GM12878 (cell line): ENCODE measurements around the gene FAM118B. TPM values are rescaled to one million over a fixed set of nuclear protein-coding genes. Genes with fewer than 3 reads are reported as not detected.
A peak's percentile ranks its signal among the peaks of the same experiment; 100 is the strongest.

Experiments used
- ATAC-seq: fragments of 200-7000 bp; cut with Tn5 transposase; 3 replicates; pipeline ENCODE4 v1.9.1; 2020; ENCODE audit warnings: mild to moderate bottlenecking, moderate library complexity
- BruUV-seq: library from RNA; stranded (reverse); fragments of 400-500 nt; replicated peaks from 2 replicates; lab custom pipeline; 2021; lab: Mats Ljungman, UMichigan
- CTCF ChIA-PET: fragments of 300-600 bp; sonication (Branson Sonifier 250); formaldehyde crosslinking; extraction: SDS; loops from one replicate; lab custom pipeline; 2021; ENCODE audit warnings: inconsistent platforms; lab: Yijun Ruan, JAX
- POLR2A ChIA-PET: fragments of 350-600 bp; formaldehyde crosslinking; extraction: SDS; loops from one replicate; lab custom pipeline; 2021; ENCODE audit warnings: inconsistent platforms; lab: Charles Lee
- RAD21 ChIA-PET: fragments of 300-600 bp; sonication (Branson Sonifier 250); formaldehyde crosslinking; loops from one replicate; lab custom pipeline; 2023; ENCODE audit warnings: antibody characterized with exemption; ENCODE audit not compliant: unreplicated experiment; lab: Charles Lee
- SMC1A ChIA-PET: fragments of 300-600 bp; sonication (Branson Sonifier 250); formaldehyde crosslinking; loops from one replicate; lab custom pipeline; 2023; ENCODE audit not compliant: unreplicated experiment, uncharacterized antibody; lab: Charles Lee
- DNase-seq: peaks from one replicate; pipeline ENCODE4 v3.0.0-alpha.2; 2011; ENCODE audit warnings: low read depth, low spot score
- FAIRE-seq: peaks from 3 replicates; lab custom pipeline; 2011; peaks lifted over from hg19 to GRCh38; lab: Jason Lieb, UNC
- H2AFZ ChIP-seq: 2 replicates; pipeline ENCODE4 v1.6.0; 2011; ENCODE audit warnings: low read depth, low read length, control low read depth; ENCODE audit not compliant: control insufficient read depth
- H3K27ac ChIP-seq: 2 replicates; pipeline ENCODE4 v1.5.1; 2011; ENCODE audit warnings: control low read depth; ENCODE audit not compliant: control insufficient read depth, insufficient read depth
- H3K27me3 ChIP-seq, 2 experiments: replicated peaks in 1 of 2; 2 replicates each; pipeline versions ENCODE4 v1.6.0 to v1.6.1; 2011; ENCODE audit warnings: low read length in 1 of 2; ENCODE audit not compliant: control insufficient read depth in 2 of 2, insufficient read depth in 2 of 2
- H3K36me3 ChIP-seq, 2 experiments: 2 replicates each; pipeline ENCODE4 v1.5.1; 2011; ENCODE audit warnings: low read length in 1 of 2; ENCODE audit not compliant: control insufficient read depth in 2 of 2, insufficient read depth in 2 of 2
- H3K4me1 ChIP-seq: 2 replicates; pipeline ENCODE4 v1.6.1; 2011; ENCODE audit warnings: mild to moderate bottlenecking, low read length, moderate library complexity, mixed read lengths; ENCODE audit not compliant: control insufficient read depth, insufficient read depth
- H3K4me2 ChIP-seq: 2 replicates; pipeline ENCODE4 v1.6.0; 2011; ENCODE audit warnings: control low read depth; ENCODE audit not compliant: control insufficient read depth, insufficient read depth
- H3K4me3 ChIP-seq: fragments of 200-600 bp; sonication (generic); 2 replicates; pipeline ENCODE4 v1.5.1; 2016
- H3K79me2 ChIP-seq: 2 replicates; pipeline ENCODE4 v1.6.0; 2011; ENCODE audit warnings: low read length; ENCODE audit not compliant: control insufficient read depth, insufficient read depth
- H3K9ac ChIP-seq: 2 replicates; pipeline ENCODE4 v1.8.0; 2011; ENCODE audit warnings: low read length, control low read depth, mixed read lengths; ENCODE audit not compliant: control insufficient read depth, insufficient read depth
- H3K9me3 ChIP-seq: replicated peaks from 3 replicates; pipeline ENCODE4 v1.5.1; 2011; ENCODE audit warnings: mild to moderate bottlenecking, low read length; ENCODE audit not compliant: control insufficient read depth, insufficient read depth
- H4K20me1 ChIP-seq: 2 replicates; pipeline ENCODE4 v1.6.0; 2011; ENCODE audit not compliant: control insufficient read depth, insufficient read depth
- CHD1 ChIP-seq: IDR thresholded peaks from 2 replicates; pipeline ENCODE4 v1.6.1; 2012; ENCODE audit warnings: low read depth, low read length, improper control_type of control experiment
- GABPA ChIP-seq: IDR thresholded peaks from 2 replicates; pipeline ENCODE4 v1.6.1; 2014; ENCODE audit warnings: antibody characterized with exemption, low read depth, mild to moderate bottlenecking, inconsistent platforms
- HSF1 ChIP-seq: fragments of 150-350 bp; IDR thresholded peaks from 2 replicates; pipeline ENCODE4 v1.6.1; 2014; ENCODE audit warnings: mild to moderate bottlenecking, low read depth, low read length
- KAT2A ChIP-seq: conservative IDR thresholded peaks from 2 replicates; pipeline ENCODE4 v1.6.1; 2011; ENCODE audit warnings: low read depth, low read length; ENCODE audit not compliant: control insufficient read depth
- NFXL1 ChIP-seq: fragments of 450-650 bp; IDR thresholded peaks from 2 replicates; pipeline ENCODE4 v1.6.1; 2017; ENCODE audit warnings: antibody characterized with exemption, mild to moderate bottlenecking, borderline replicate concordance
- POLR2A ChIP-seq: IDR thresholded peaks from 2 replicates; pipeline ENCODE4 v1.6.1; 2011; ENCODE audit warnings: low read depth, mild to moderate bottlenecking, low read length
- RUNX3 ChIP-seq: IDR thresholded peaks from 2 replicates; pipeline ENCODE4 v1.6.1; 2012; ENCODE audit warnings: low read length, inconsistent platforms
- SIN3A ChIP-seq: IDR thresholded peaks from 2 replicates; pipeline ENCODE4 v1.6.1; 2012; ENCODE audit warnings: low read depth, low read length, improper control_type of control experiment
- SP1 ChIP-seq: IDR thresholded peaks from one replicate; pipeline ENCODE4 v1.6.1; 2011; ENCODE audit warnings: low read depth, low read length
- WGBS: methylation state at CpG from one replicate; pipeline ENCODE4 v1.1.6; 2016; ENCODE audit warnings: low lambda C conversion rate; ENCODE audit not compliant: insufficient replicate concordance, insufficient coverage; ENCODE audit errors: missing lambda C conversion rate; 5-methylcytosine and 5-hydroxymethylcytosine counted together
- in situ Hi-C: fragments of 300-500 bp; cut with MboI; formaldehyde crosslinking; loops from 9 replicates; pipeline ENCODE4 v1.14.3; 2018; ENCODE audit warnings: mixed read lengths
- intact Hi-C: fragments of 100-400 bp; cut with micrococcal nuclease; formaldehyde crosslinking; loops from one replicate; pipeline ENCODE4 v1.14.2; 2022; ENCODE audit not compliant: unreplicated experiment
- polyA plus RNA-seq, 11 experiments: library from polyadenylated mRNA; depleted of rRNA in 4 of 11; unstranded in 6 of 11; stranded (reverse) in 5 of 11; fragments of >200 nt; fragmentation: Nextera tagmentation in 4 of 11; fragmentation: Illumina TruSeq in 1 of 11; extraction: Ambion mirVana in 4 of 11; extraction: Trizol in 1 of 11; gene quantifications; 1 replicate in 1 of 11; 2 replicates in 10 of 11; pipeline versions ENCODE4 v1.2.1 to v1.2.3, GENCODE V29; 2011 to 2016; ENCODE audit warnings: inconsistent platforms in 2 of 11, missing spikeins in 2 of 11, low read depth in 1 of 11
- total RNA-seq, 4 experiments: library from RNA; depleted of rRNA in 3 of 4; stranded (reverse); fragments of >200 nt in 3 of 4; fragmentation: Illumina TruSeq in 1 of 4; extraction: Trizol in 1 of 4; gene quantifications; 2 replicates each; pipeline versions ENCODE4 v1.2.1 to v1.2.3, GENCODE V29; 2013 to 2021
- TF ChIP-seq, protein P1 (sequence below): IDR thresholded peaks from 2 replicates; pipeline ENCODE4 v1.6.1; 2011; ENCODE audit warnings: low read depth, low read length, improper control_type of control experiment, borderline replicate concordance
- TF ChIP-seq, protein P2 (sequence below): fragments of 450-650 bp; formaldehyde crosslinking; IDR thresholded peaks from 2 replicates; pipeline ENCODE4 v1.4.0; 2020; ENCODE audit warnings: mild to moderate bottlenecking, moderate library complexity

FAM118B gene
- total and polyA plus RNA-seq, 10 of the 15 experiments (the other 5 are each of a cell fraction or from before 2014, with no cell fraction given) = 12.8 to 29.7 (median 16.5) TPM

DNA sequence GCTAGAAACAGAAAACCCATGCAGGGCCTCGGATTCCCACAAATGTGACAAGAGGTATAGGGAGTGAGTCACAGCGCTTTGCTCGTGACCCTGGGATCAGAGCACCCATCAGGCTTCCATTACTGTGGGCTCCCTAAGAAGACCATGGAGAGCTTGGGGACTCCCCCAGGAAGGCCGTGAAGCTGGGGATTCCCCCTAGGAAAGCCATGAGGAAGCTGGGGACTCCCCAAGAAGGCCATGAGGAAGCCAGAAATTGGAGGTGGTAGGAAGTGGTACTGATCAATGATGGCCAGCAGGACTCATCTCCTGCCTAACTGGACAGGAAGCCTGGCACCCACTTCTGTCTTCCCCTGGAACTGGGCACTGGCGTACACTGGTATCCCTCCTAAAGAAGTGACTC, 82.1 kb downstream of the FAM118B start:
- Histone ChIP-seq H3K27ac (no peak overlapping the region; the same call in 1 of the 2 replicates), H4K20me1 (no peaks in the 10 kb centered on the region), H3K27me3 (no peaks in the 10 kb centered on the region), H3K9ac (no peak overlapping the region), H2AFZ (no peak overlapping the region), H3K36me3 (peaks cover 8 to 12% of the 10 kb centered on the region in 2 experiments; a peak in 3 of 4 replicates), H3K79me2 (no peaks in the 10 kb centered on the region), H3K9me3 (no peaks in the 10 kb centered on the region), H3K4me1 (peaks cover 8% of the 10 kb centered on the region), H3K4me2 (no peak overlapping the region), H3K4me3 (no peak overlapping the region)
- peak; percentile 52 for ATAC-seq
- TF ChIP-seq, protein P1, sequence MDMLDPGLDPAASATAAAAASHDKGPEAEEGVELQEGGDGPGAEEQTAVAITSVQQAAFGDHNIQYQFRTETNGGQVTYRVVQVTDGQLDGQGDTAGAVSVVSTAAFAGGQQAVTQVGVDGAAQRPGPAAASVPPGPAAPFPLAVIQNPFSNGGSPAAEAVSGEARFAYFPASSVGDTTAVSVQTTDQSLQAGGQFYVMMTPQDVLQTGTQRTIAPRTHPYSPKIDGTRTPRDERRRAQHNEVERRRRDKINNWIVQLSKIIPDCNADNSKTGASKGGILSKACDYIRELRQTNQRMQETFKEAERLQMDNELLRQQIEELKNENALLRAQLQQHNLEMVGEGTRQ = no peak
- 0 out of 2 replicates have a peak, but pooled peaks have one; percentile 7 for TF ChIP-seq RUNX3
- WGBS = 46% methylated on average over 5 of the region's 5 CpGs
- in situ Hi-C loops (no loop called here), intact Hi-C loops (no loop called here)
- POLR2A ChIA-PET = interaction anchor here (1.2 kb wide), 1 partner anchor 10 kb away, joined by 3 read pairs; the partner anchor contains the start of gene DCPS
- BruUV-seq = TSS peak; percentile 35
- CTCF ChIA-PET = interaction anchor here (0.7 to 1.5 kb wide), 4 partner anchors 17 to 187 kb away, joined by 3 to 4 read pairs (median 3); no protein-coding TSS in a partner anchor
- no peak for DNase-seq
- RAD21 ChIA-PET = interaction anchor here (1.2 kb wide), 1 partner anchor 10 kb away, joined by 4 read pairs; the partner anchor contains the start of gene DCPS
- SMC1A ChIA-PET = interaction anchor here (1.1 to 1.2 kb wide), 2 partner anchors 8 to 25 kb away, joined by 3 to 4 read pairs; no protein-coding TSS in a partner anchor
- no peak for FAIRE-seq

DNA sequence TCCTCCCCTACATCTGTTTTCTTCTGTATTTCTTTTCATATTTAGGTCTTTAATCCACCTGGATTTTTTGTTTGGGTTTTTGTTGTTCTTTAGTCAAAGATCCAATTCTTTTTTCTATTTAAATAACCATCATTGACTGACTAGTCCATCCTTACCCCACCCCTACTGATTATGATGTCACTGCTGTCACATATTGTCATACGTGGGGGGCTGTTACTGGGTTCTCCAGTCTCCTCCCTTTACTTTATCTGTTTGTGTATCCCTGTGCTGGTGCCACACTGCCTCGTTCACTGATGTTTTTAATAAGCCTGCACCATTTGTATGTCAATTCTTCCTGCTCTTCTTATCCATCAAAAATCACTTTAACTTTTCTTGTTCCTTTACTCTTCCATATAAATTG, 85.4 kb downstream of the FAM118B start:
- Histone ChIP-seq H3K27me3 (no peaks in the 10 kb centered on the region), H3K36me3 (peaks cover 1 to 2% of the 10 kb centered on the region in 2 experiments; a peak in 2 of 4 replicates), H3K9ac (no peak overlapping the region), H3K4me2 (no peak overlapping the region), H3K4me3 (no peak overlapping the region), H3K9me3 (no peaks in the 10 kb centered on the region), H3K4me1 (peaks cover 8% of the 10 kb centered on the region), H3K27ac (no peak overlapping the region), H2AFZ (no peak overlapping the region), H3K79me2 (no peaks in the 10 kb centered on the region), H4K20me1 (no peaks in the 10 kb centered on the region)
- ChIA-PET SMC1A (no interaction called here), POLR2A (no interaction called here), CTCF (interaction anchor here (1.2 kb wide), 1 partner anchor 369 kb away, joined by 3 read pairs; no protein-coding TSS in a partner anchor), RAD21 (no interaction called here)
- 90% methylated on average over 2 of the region's 2 CpGs for WGBS
- no TSS peak for BruUV-seq
- in situ Hi-C loops (no loop called here), intact Hi-C loops (no loop called here)
- FAIRE-seq (no peak), ATAC-seq (no peak), DNase-seq (no peak)
- TF ChIP-seq GABPA (no peak), SP1 (no peak), KAT2A (no peak), POLR2A (no peak), NFXL1 (no peak), CHD1 (no peak), SIN3A (no peak), HSF1 (no peak), RUNX3 (no peak)
- TF ChIP-seq, protein P2, sequence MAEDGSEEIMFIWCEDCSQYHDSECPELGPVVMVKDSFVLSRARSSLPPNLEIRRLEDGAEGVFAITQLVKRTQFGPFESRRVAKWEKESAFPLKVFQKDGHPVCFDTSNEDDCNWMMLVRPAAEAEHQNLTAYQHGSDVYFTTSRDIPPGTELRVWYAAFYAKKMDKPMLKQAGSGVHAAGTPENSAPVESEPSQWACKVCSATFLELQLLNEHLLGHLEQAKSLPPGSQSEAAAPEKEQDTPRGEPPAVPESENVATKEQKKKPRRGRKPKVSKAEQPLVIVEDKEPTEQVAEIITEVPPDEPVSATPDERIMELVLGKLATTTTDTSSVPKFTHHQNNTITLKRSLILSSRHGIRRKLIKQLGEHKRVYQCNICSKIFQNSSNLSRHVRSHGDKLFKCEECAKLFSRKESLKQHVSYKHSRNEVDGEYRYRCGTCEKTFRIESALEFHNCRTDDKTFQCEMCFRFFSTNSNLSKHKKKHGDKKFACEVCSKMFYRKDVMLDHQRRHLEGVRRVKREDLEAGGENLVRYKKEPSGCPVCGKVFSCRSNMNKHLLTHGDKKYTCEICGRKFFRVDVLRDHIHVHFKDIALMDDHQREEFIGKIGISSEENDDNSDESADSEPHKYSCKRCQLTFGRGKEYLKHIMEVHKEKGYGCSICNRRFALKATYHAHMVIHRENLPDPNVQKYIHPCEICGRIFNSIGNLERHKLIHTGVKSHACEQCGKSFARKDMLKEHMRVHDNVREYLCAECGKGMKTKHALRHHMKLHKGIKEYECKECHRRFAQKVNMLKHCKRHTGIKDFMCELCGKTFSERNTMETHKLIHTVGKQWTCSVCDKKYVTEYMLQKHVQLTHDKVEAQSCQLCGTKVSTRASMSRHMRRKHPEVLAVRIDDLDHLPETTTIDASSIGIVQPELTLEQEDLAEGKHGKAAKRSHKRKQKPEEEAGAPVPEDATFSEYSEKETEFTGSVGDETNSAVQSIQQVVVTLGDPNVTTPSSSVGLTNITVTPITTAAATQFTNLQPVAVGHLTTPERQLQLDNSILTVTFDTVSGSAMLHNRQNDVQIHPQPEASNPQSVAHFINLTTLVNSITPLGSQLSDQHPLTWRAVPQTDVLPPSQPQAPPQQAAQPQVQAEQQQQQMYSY (CRISPR knock-in tag) = no peak
